H9 (cell line): ENCODE measurements around the gene PA2G4. TPM values are rescaled to one million over a fixed set of nuclear protein-coding genes. Genes with fewer than 3 reads are reported as not detected.

Experiments used
- DNase-seq: peaks from one replicate; pipeline ENCODE4 v3.0.0-alpha.2; 2017
- H2AFZ ChIP-seq: one replicate; pipeline ENCODE4 v1.6.1; 2013; ENCODE audit warnings: mild to moderate bottlenecking, low read length, control low read depth, moderate library complexity
- H2AK5ac ChIP-seq: 2 replicates; pipeline ENCODE4 v1.6.1; 2013; ENCODE audit warnings: low read length, control low read depth, mixed read lengths; ENCODE audit not compliant: insufficient read length
- H2BK120ac ChIP-seq: one replicate; pipeline ENCODE4 v1.6.1; 2013; ENCODE audit warnings: low read depth, mild to moderate bottlenecking, low read length, control low read depth, inconsistent platforms; ENCODE audit not compliant: poor library complexity, severe bottlenecking
- H2BK12ac ChIP-seq: 2 replicates; pipeline ENCODE4 v1.6.1; 2013; ENCODE audit warnings: low read length, control low read depth, mixed read lengths, low read depth; ENCODE audit not compliant: insufficient read length
- H2BK15ac ChIP-seq: 2 replicates; pipeline ENCODE4 v1.6.1; 2013; ENCODE audit warnings: low read depth, low read length, control low read depth
- H2BK20ac ChIP-seq: one replicate; pipeline ENCODE4 v1.6.1; 2013; ENCODE audit warnings: low read depth, mild to moderate bottlenecking, low read length, control low read depth, inconsistent platforms; ENCODE audit not compliant: poor library complexity, severe bottlenecking
- H2BK5ac ChIP-seq: 2 replicates; pipeline ENCODE4 v1.6.1; 2013; ENCODE audit warnings: low read length, control low read depth, mixed read lengths; ENCODE audit not compliant: insufficient read length
- H3K14ac ChIP-seq: 2 replicates; pipeline ENCODE4 v1.6.1; 2013; ENCODE audit warnings: low read length, control low read depth; ENCODE audit not compliant: insufficient read depth
- H3K18ac ChIP-seq: 2 replicates; pipeline ENCODE4 v1.6.1; 2013; ENCODE audit warnings: low read depth, mild to moderate bottlenecking, mixed read lengths, low read length, control low read depth; ENCODE audit not compliant: insufficient read length
- H3K23ac ChIP-seq: 2 replicates; pipeline ENCODE4 v1.6.1; 2013; ENCODE audit warnings: low read length, control low read depth, mixed read lengths, low read depth; ENCODE audit not compliant: insufficient read length
- H3K23me2 ChIP-seq: 2 replicates; pipeline ENCODE4 v1.6.1; 2013; ENCODE audit warnings: low read depth, mild to moderate bottlenecking, mixed read lengths, low read length, control low read depth; ENCODE audit not compliant: insufficient read length, poor library complexity, severe bottlenecking
- H3K27ac ChIP-seq: 2 replicates; pipeline ENCODE4 v1.5.1; 2013; ENCODE audit warnings: low read length, control low read depth, mixed read lengths, low read depth; ENCODE audit not compliant: insufficient read length
- H3K27me3 ChIP-seq: 2 replicates; pipeline ENCODE4 v1.6.1; 2013; ENCODE audit warnings: low read length, control low read depth, inconsistent platforms; ENCODE audit not compliant: insufficient read depth
- H3K4ac ChIP-seq: 2 replicates; pipeline ENCODE4 v1.6.1; 2013; ENCODE audit warnings: low read depth, mild to moderate bottlenecking, control low read depth, inconsistent platforms, low read length, moderate library complexity
- H3K4me1 ChIP-seq: 2 replicates; pipeline ENCODE4 v1.6.1; 2013; ENCODE audit warnings: low read length, control low read depth, inconsistent platforms; ENCODE audit not compliant: insufficient read depth
- H3K4me2 ChIP-seq: 2 replicates; pipeline ENCODE4 v1.6.1; 2013; ENCODE audit warnings: low read length, control low read depth, mixed read lengths; ENCODE audit not compliant: insufficient read length, insufficient read depth
- H3K56ac ChIP-seq: 2 replicates; pipeline ENCODE4 v1.6.1; 2013; ENCODE audit warnings: low read depth, mild to moderate bottlenecking, mixed read lengths, low read length, control low read depth; ENCODE audit not compliant: insufficient read length
- H3K79me1 ChIP-seq: 2 replicates; pipeline ENCODE4 v1.6.1; 2013; ENCODE audit warnings: low read depth, mild to moderate bottlenecking, moderate library complexity, low read length, control low read depth, inconsistent platforms; ENCODE audit not compliant: insufficient read depth, poor library complexity, severe bottlenecking
- H3K79me2 ChIP-seq: 2 replicates; pipeline ENCODE4 v1.6.1; 2013; ENCODE audit warnings: low read length, control low read depth, inconsistent platforms; ENCODE audit not compliant: insufficient read depth
- H3K9ac ChIP-seq: 2 replicates; pipeline ENCODE4 v1.6.1; 2013; ENCODE audit warnings: low read length, control low read depth, mixed read lengths; ENCODE audit not compliant: insufficient read length; ENCODE audit errors: extremely low read depth
- H3K9me3 ChIP-seq: one replicate; pipeline ENCODE4 v1.6.1; 2013; ENCODE audit warnings: low read depth, low read length, inconsistent platforms; ENCODE audit not compliant: control insufficient read depth
- H3T11ph ChIP-seq: one replicate; pipeline ENCODE4 v1.6.1; 2013; ENCODE audit warnings: mild to moderate bottlenecking, low read length, control low read depth, inconsistent platforms
- H4K20me1 ChIP-seq: one replicate; pipeline ENCODE4 v1.6.1; 2013; ENCODE audit not compliant: control insufficient read depth, insufficient read length, insufficient read depth
- H4K5ac ChIP-seq: 2 replicates; pipeline ENCODE4 v1.6.1; 2013; ENCODE audit warnings: low read depth, mild to moderate bottlenecking, mixed read lengths, low read length, control low read depth; ENCODE audit not compliant: insufficient read length
- H4K8ac ChIP-seq: replicated peaks from 2 replicates; pipeline ENCODE4 v1.6.1; 2013; ENCODE audit warnings: low read length, control low read depth, mixed read lengths, low read depth; ENCODE audit not compliant: insufficient read length
- H4K91ac ChIP-seq: 2 replicates; pipeline ENCODE4 v1.6.1; 2013; ENCODE audit warnings: low read depth, mild to moderate bottlenecking, moderate library complexity, mixed read lengths, low read length, control low read depth; ENCODE audit not compliant: insufficient read length
- H3K27ac Mint-ChIP-seq, 3 experiments: 2 replicates in 2 of 3; 3 replicates in 1 of 3; pipeline ENCODE4 v1.8.0; 2020 to 2021; ENCODE audit warnings: mixed read lengths in 3 of 3, mild to moderate bottlenecking in 1 of 3, moderate library complexity in 1 of 3
- H3K27me3 Mint-ChIP-seq: 2 replicates; pipeline ENCODE4 v1.8.0; 2021; ENCODE audit warnings: low read depth, mild to moderate bottlenecking, moderate library complexity, mixed read lengths
- H3K36me3 Mint-ChIP-seq, 3 experiments: 2 replicates in 2 of 3; 3 replicates in 1 of 3; pipeline ENCODE4 v1.8.0; 2020 to 2021; ENCODE audit warnings: low read depth in 3 of 3, mixed read lengths in 3 of 3; ENCODE audit not compliant: insufficient read depth in 1 of 3
- H3K4me1 Mint-ChIP-seq, 2 experiments: 2 replicates each; pipeline ENCODE4 v1.8.0; 2020; ENCODE audit warnings: mixed read lengths in 2 of 2
- H3K4me3 Mint-ChIP-seq, 2 experiments: 2 replicates in 1 of 2; 3 replicates in 1 of 2; pipeline ENCODE4 v1.8.0; 2020 to 2021; ENCODE audit warnings: mild to moderate bottlenecking in 2 of 2, mixed read lengths in 2 of 2, moderate library complexity in 1 of 2
- H3K9me3 Mint-ChIP-seq, 2 experiments: 2 replicates in 1 of 2; 3 replicates in 1 of 2; pipeline ENCODE4 v1.8.0; 2020; ENCODE audit warnings: mild to moderate bottlenecking in 2 of 2, mixed read lengths in 2 of 2, moderate library complexity in 1 of 2
- WGBS: extraction: QIAGEN DNeasy Blood & Tissue Kit; methylation state at CpG from one replicate; pipeline ENCODE4 v1.1.7; 2013; ENCODE audit warnings: missing lambda C conversion rate, low lambda C conversion rate, mixed read lengths; ENCODE audit not compliant: insufficient read length; ENCODE audit errors: extremely low coverage; 5-methylcytosine and 5-hydroxymethylcytosine counted together
- total RNA-seq: library from RNA; stranded (reverse); gene quantifications from 2 replicates; pipeline ENCODE4 v1.2.1, GENCODE V29; 2021
- TF ChIP-seq, protein P1 (sequence below): fragments of 200-600 bp; sonication (generic); conservative IDR thresholded peaks from 3 replicates; pipeline ENCODE4 v1.8.0; 2021; ENCODE audit warnings: antibody characterized with exemption, mild to moderate bottlenecking

The PA2G4 gene
- total RNA-seq, 1 experiment from 2014 or later = 248 TPM

GRCh38 chr12:56103066-56103711 is 1.2 kb upstream of the PA2G4 start:
- whole genome bisulfite sequencing = no CpG with 5 or more reads among the region's 6 CpGs

More at GRCh38 chr12:56103066-56103711, 1.2 kb upstream of the PA2G4 start:
- Histone ChIP-seq H4K5ac (no peak overlapping the region), H3T11ph (no peak overlapping the region), H3K4me1 (peaks cover 8% of the 10 kb centered on the region; the same call in 1 of the 2 replicates), H3K79me1 (no peaks in the 10 kb centered on the region), H3K4ac (no peak overlapping the region), H3K9ac (no peak overlapping the region), H4K20me1 (no peaks in the 10 kb centered on the region), H3K56ac (no peak overlapping the region), H3K9me3 (no peaks in the 10 kb centered on the region), H2AK5ac (no peak overlapping the region), H4K8ac (no peak overlapping the region), H4K91ac (no peak overlapping the region), H2BK120ac (no peak overlapping the region), H2BK20ac (no peak overlapping the region), H3K4me2 (peak overlapping the region; percentile 42), H2BK15ac (no peak overlapping the region), H3K14ac (no peak overlapping the region), H3K27ac (no peak overlapping the region), H2AFZ (no peak overlapping the region), H3K23me2 (peaks cover 8% of the 10 kb centered on the region), H3K79me2 (peaks cover 17% of the 10 kb centered on the region; the same call in 1 of the 2 replicates), H3K18ac (no peak overlapping the region), H3K23ac (no peak overlapping the region), H2BK5ac (no peak overlapping the region), H2BK12ac (no peak overlapping the region), H3K27me3 (no peaks in the 10 kb centered on the region)
- no peaks in the 10 kb centered on the region; the same call in 1 of the 2 replicates for H3K27me3 Mint-ChIP-seq
- peaks cover 22 to 27% of the 10 kb centered on the region in 2 experiments for H3K4me1 Mint-ChIP-seq
- peak overlapping the region in 2 of 3 experiments; percentile 57 to 75; a peak in 4 of 7 replicates for H3K27ac Mint-ChIP-seq
- TF ChIP-seq, protein P1, sequence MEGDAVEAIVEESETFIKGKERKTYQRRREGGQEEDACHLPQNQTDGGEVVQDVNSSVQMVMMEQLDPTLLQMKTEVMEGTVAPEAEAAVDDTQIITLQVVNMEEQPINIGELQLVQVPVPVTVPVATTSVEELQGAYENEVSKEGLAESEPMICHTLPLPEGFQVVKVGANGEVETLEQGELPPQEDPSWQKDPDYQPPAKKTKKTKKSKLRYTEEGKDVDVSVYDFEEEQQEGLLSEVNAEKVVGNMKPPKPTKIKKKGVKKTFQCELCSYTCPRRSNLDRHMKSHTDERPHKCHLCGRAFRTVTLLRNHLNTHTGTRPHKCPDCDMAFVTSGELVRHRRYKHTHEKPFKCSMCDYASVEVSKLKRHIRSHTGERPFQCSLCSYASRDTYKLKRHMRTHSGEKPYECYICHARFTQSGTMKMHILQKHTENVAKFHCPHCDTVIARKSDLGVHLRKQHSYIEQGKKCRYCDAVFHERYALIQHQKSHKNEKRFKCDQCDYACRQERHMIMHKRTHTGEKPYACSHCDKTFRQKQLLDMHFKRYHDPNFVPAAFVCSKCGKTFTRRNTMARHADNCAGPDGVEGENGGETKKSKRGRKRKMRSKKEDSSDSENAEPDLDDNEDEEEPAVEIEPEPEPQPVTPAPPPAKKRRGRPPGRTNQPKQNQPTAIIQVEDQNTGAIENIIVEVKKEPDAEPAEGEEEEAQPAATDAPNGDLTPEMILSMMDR = no peak
- H3K9me3 Mint-ChIP-seq = peaks cover 0 to 3% of the 10 kb centered on the region in 2 experiments; a peak in 1 of 5 replicates
- peak overlapping the region; percentile 95 to 100 for H3K4me3 Mint-ChIP-seq
- H3K36me3 Mint-ChIP-seq = peaks cover 34 to 79% (median 63%) of the 10 kb centered on the region in 3 experiments
- no peak for DNase-seq
